Measurements from ENCODE around the gene PCDH9. TPM values are rescaled to one million over a fixed set of nuclear protein-coding genes. Genes with fewer than 3 reads are reported as not detected.

Gene PCDH9
- total RNA-seq, 1 experiment from 2014 or later, result 1.9 TPM

- no peaks in the 10 kb centered on the region for H3K36me3 ChIP-seq
- H3K4me3 ChIP-seq, result no peak overlapping the region
- H3K27me3 ChIP-seq, result no peaks in the 10 kb centered on the region
- H3K9me3 ChIP-seq, result no peaks in the 10 kb centered on the region
- DNase-seq, result no peak
Measured at GRCh38 chr13:67193979-67194378, 36.2 kb downstream of the PCDH9 start.

- no peak for DNase-seq
- no peaks in the 10 kb centered on the region for H3K9me3 ChIP-seq
- no peaks in the 10 kb centered on the region for H3K27me3 ChIP-seq
- H3K36me3 ChIP-seq, result no peaks in the 10 kb centered on the region
- no peak overlapping the region for H3K4me3 ChIP-seq
Measured at GRCh38 chr13:67192751-67193150, 37.4 kb downstream of the PCDH9 start.

- Histone ChIP-seq H3K9me3 (no peaks in the 10 kb centered on the region), H3K27me3 (no peaks in the 10 kb centered on the region), H3K4me3 (no peak overlapping the region), H3K36me3 (no peaks in the 10 kb centered on the region)
- no peak for DNase-seq
Measured at GRCh38 chr13:67186995-67187569, 43.1 kb downstream of the PCDH9 start.

GRCh38 chr13:67184247-67184646 is 45.9 kb downstream of the PCDH9 start:
- DNase-seq, result no peak

GRCh38 chr13:67183151-67183550 is 47.0 kb downstream of the PCDH9 start:
- DNase-seq, result no peak
- H3K27me3 ChIP-seq, result no peaks in the 10 kb centered on the region
- H3K9me3 ChIP-seq, result no peaks in the 10 kb centered on the region
- no peaks in the 10 kb centered on the region for H3K36me3 ChIP-seq
- no peak overlapping the region for H3K4me3 ChIP-seq

More at GRCh38 chr13:67184247-67184646, 45.9 kb downstream of the PCDH9 start:
- Histone ChIP-seq H3K9me3 (no peaks in the 10 kb centered on the region), H3K4me3 (no peak overlapping the region), H3K36me3 (no peaks in the 10 kb centered on the region), H3K27me3 (no peaks in the 10 kb centered on the region)

GRCh38 chr13:67175836-67176459 is 54.2 kb downstream of the PCDH9 start:
- H3K9me3 ChIP-seq, result no peaks in the 10 kb centered on the region
- no peaks in the 10 kb centered on the region for H3K27me3 ChIP-seq
- DNase-seq, result no peak
- no peaks in the 10 kb centered on the region for H3K36me3 ChIP-seq
- H3K4me3 ChIP-seq, result no peak overlapping the region

GRCh38 chr13:67168384-67168783 is 61.8 kb downstream of the PCDH9 start:
- no peaks in the 10 kb centered on the region for H3K9me3 ChIP-seq
- H3K36me3 ChIP-seq, result no peaks in the 10 kb centered on the region
- H3K4me3 ChIP-seq, result no peak overlapping the region
- no peak for DNase-seq
- no peaks in the 10 kb centered on the region for H3K27me3 ChIP-seq

GRCh38 chr13:67167420-67167819 is 62.7 kb downstream of the PCDH9 start:
- no peak for DNase-seq
- Histone ChIP-seq H3K4me3 (no peak overlapping the region), H3K36me3 (no peaks in the 10 kb centered on the region), H3K27me3 (no peaks in the 10 kb centered on the region), H3K9me3 (no peaks in the 10 kb centered on the region)

DNA sequence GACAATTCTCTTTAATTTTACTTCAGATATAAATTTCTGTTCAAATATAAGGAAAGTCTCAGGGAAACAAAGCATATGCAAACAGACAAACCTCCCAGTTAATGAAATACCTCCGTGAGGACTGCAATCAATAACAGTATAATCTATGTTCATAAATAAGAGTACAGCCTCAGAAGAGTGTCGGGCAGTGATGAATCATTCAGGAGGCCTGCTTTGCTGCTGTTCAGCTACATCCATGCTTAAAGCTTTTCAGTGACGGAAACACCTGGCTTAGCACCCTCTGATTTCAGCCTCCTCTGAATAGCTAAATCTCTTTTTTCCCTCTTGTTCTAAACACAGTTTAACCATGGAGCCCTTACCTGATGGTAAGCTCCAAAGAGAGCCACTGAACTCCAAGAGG is 69.0 kb downstream of the PCDH9 start:
- Histone ChIP-seq H3K36me3 (no peaks in the 10 kb centered on the region), H3K9me3 (no peaks in the 10 kb centered on the region), H3K4me3 (no peak overlapping the region), H3K27me3 (no peaks in the 10 kb centered on the region)
- no peak for DNase-seq

GRCh38 chr13:67158903-67159302 is 71.2 kb downstream of the PCDH9 start:
- Histone ChIP-seq H3K36me3 (no peaks in the 10 kb centered on the region), H3K9me3 (no peaks in the 10 kb centered on the region), H3K27me3 (no peaks in the 10 kb centered on the region), H3K4me3 (no peak overlapping the region)
- no peak for DNase-seq

- Histone ChIP-seq H3K27me3 (no peaks in the 10 kb centered on the region), H3K36me3 (no peaks in the 10 kb centered on the region), H3K9me3 (no peaks in the 10 kb centered on the region), H3K4me3 (no peak overlapping the region)
- DNase-seq, result no peak
Measured at GRCh38 chr13:67156723-67157060, 73.4 kb downstream of the PCDH9 start.

DNA sequence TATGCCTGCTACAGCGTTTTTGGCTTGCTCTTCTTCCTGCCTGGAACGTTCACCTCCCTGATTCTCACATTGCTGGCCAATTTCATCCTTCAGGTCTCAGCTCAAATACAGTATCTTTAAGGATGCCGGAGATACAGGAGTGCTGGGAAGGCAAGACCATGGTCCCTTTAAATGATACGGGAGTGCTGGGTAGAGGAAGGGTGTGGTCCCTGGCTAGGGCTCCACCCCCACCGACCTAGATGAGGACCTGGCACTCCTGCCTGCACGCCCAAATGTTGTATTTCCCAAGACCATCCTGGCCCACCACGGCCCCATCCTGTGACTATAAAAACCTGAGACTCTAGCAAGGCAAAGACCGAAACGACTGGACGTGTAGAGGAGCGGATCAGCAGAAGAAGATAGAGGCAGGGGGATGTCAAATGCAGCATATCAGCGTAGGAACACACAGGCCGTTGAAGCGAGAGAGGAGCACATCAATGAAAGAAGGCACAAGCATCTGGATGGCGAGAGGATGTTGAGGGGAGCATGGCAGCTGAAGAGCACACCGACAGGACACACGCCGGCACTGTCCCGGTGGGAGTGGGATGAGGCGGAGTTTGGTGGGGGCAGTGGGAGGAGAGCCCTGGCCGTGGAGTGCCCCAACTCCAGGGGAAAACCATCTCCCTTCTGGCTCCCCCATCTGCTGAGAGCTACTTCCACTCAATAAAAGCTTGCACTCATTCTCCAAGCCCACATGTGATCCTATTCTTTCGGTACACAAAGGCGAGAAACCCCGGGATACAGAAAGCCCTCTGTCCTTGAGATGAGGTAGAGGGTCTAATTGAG is 74.0 kb downstream of the PCDH9 start:
- DNase-seq, result no peak
- no peak overlapping the region for H3K4me3 ChIP-seq
- H3K36me3 ChIP-seq, result no peaks in the 10 kb centered on the region
- no peaks in the 10 kb centered on the region for H3K27me3 ChIP-seq
- no peaks in the 10 kb centered on the region for H3K9me3 ChIP-seq

- H3K36me3 ChIP-seq, result no peaks in the 10 kb centered on the region
- H3K4me3 ChIP-seq, result no peak overlapping the region
- DNase-seq, result no peak
- H3K9me3 ChIP-seq, result no peaks in the 10 kb centered on the region
- H3K27me3 ChIP-seq, result no peaks in the 10 kb centered on the region
Measured at GRCh38 chr13:67152085-67152484, 78.1 kb downstream of the PCDH9 start.

DNA sequence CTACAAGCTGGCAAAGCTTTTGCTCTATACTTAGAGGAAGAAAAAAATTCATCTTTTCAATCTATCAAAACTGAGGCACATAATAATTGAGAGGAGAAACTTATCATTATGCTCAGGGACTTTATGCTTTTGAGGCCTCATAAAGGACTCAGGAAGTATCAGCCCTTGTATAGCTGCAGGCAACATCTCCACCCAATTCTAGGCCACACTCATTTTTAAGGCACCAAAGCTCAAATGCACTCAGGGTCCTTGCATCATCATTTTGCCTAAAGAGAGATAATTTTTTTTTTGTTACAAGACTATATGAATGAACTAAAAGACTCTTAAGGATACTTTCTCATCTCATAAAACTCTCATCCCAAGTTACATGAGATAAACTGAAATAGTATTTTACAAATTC is 78.5 kb downstream of the PCDH9 start:
- Histone ChIP-seq H3K4me3 (no peak overlapping the region), H3K27me3 (no peaks in the 10 kb centered on the region), H3K9me3 (no peaks in the 10 kb centered on the region), H3K36me3 (no peaks in the 10 kb centered on the region)
- DNase-seq, result no peak

GRCh38 chr13:67150608-67151007 is 79.5 kb downstream of the PCDH9 start:
- no peak for DNase-seq
- Histone ChIP-seq H3K36me3 (no peaks in the 10 kb centered on the region), H3K27me3 (no peaks in the 10 kb centered on the region), H3K9me3 (no peaks in the 10 kb centered on the region), H3K4me3 (no peak overlapping the region)

GRCh38 chr13:67148161-67148571 is 82.0 kb downstream of the PCDH9 start:
- Histone ChIP-seq H3K4me3 (no peak overlapping the region), H3K27me3 (no peaks in the 10 kb centered on the region), H3K9me3 (no peaks in the 10 kb centered on the region), H3K36me3 (no peaks in the 10 kb centered on the region)
- DNase-seq, result no peak

DNA sequence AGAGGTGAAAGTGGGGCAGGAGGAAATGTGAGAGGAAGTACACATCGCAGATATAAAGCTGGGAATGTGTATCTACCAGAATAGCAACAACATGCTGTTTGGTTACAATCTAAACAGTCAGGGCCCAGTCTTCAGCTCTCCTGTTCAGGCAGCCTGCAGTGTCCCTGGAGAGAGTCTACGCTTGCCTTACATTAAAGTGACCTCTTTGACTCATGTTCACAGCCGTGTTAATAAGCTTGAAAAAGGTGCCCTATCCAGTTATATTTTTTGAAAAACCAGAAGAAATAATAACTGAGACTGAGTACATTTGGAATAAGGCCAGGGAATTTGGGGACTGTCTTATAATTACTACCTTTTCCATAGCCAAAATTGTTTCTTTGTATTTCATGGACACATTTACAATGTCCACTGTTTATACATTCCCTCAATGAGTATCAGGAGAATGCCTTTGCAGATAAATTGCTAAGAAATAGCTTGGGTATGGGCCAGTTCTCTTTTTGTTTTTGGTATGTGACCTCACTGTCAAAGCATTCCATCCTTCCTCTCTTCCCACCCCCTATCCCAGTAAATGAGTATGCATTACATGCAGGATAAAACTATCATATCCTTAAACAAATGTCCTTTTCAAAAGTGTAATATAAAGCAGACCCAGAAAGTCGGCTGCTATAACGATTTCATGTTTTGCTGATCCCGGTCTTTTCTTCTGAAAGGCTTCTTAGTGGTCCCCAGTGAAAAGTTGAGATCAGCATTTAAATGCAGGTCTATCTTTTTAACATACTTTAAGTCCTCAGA is 82.6 kb downstream of the PCDH9 start:
- H3K27me3 ChIP-seq, result no peaks in the 10 kb centered on the region
- H3K4me3 ChIP-seq, result no peak overlapping the region
- H3K36me3 ChIP-seq, result no peaks in the 10 kb centered on the region
- DNase-seq, result no peak
- H3K9me3 ChIP-seq, result no peaks in the 10 kb centered on the region
